ENCODE measurements around the gene TM7SF2. TPM values are rescaled to one million over a fixed set of nuclear protein-coding genes. Genes with fewer than 3 reads are reported as not detected.

TM7SF2 gene
- total and polyA plus RNA-seq, 2 of the 13 experiments (the other 11 are each of a cell fraction or from before 2014, with no cell fraction given): 56.0 to 66.9 TPM

GRCh38 chr11:65095974-65096806, 15.5 kb upstream of the TM7SF2 start, which contains the start of gene VPS51 (continued):
- TF ChIP-seq HMGXB4 (CRISPR knock-in tag; IDR thresholded peaks at IDR 0.05; ENCODE audit: borderline replicate concordance in 1 of 2, low read depth in 1 of 2) (peak; percentile 78 to 80), AKNA (CRISPR knock-in tag; IDR thresholded peaks at IDR 0.05; ENCODE audit: borderline replicate concordance) (no peak), ZSCAN25 (CRISPR knock-in tag; IDR thresholded peaks at IDR 0.05) (0 out of 2 replicates have a peak, but pooled peaks have one; percentile 22), REXO4 (CRISPR knock-in tag; IDR thresholded peaks at IDR 0.05; ENCODE audit: borderline replicate concordance) (no peak), ZNF331 (CRISPR knock-in tag; IDR thresholded peaks at IDR 0.05) (peak; percentile 83), ISL2 (CRISPR knock-in tag; IDR thresholded peaks at IDR 0.05) (peak; percentile 61; the same call in 1 of the 2 replicates), SP1 (IDR thresholded peaks at IDR 0.05) (no peak), SP1 (CRISPR knock-in tag; IDR thresholded peaks at IDR 0.05) (peak; percentile 96), SMC3 (IDR thresholded peaks at IDR 0.05; ENCODE audit: low read length) (no peak), ZNF720 (CRISPR knock-in tag; IDR thresholded peaks at IDR 0.05) (no peak), THAP9 (CRISPR knock-in tag; IDR thresholded peaks at IDR 0.05; ENCODE audit: borderline replicate concordance) (peak; percentile 100), ISX (CRISPR knock-in tag; conservative IDR thresholded peaks at IDR 0.05) (no peak), KLF16 (CRISPR knock-in tag; IDR thresholded peaks at IDR 0.05) (peak in 1 of 2 experiments; percentile 93; a peak in 2 of 4 replicates), PRDM10 (CRISPR knock-in tag; IDR thresholded peaks at IDR 0.05; ENCODE audit: low read depth) (peak; percentile 48; the same call in 1 of the 2 replicates)

Measured in HepG2 (cell line).